WTC11 (cell line): ENCODE data around the gene CTNND2. TPM values are rescaled to one million over a fixed set of nuclear protein-coding genes. Genes with fewer than 3 reads are reported as not detected.
"Not testable (repeated sequence)": the region's sequence is repeated elsewhere in the genome, so short reads cannot be mapped to it uniquely, and the experiment has no call there.

Source experiments
- ATAC-seq: fragments of 200-7000 bp; cut with Tn5 transposase; 2 replicates; pipeline ENCODE4 v1.10.0; 2021; ENCODE audit warnings: mild to moderate bottlenecking, moderate library complexity
- CTCF ChIA-PET: fragments of 300-600 bp; sonication (Branson Sonifier 250); formaldehyde crosslinking; loops from one replicate; lab custom pipeline; 2021; ENCODE audit warnings: antibody characterized with exemption; lab: Charles Lee
- POLR2A ChIA-PET: fragments of 350-600 bp; sonication (Branson Sonifier 250); formaldehyde crosslinking; loops from one replicate; lab custom pipeline; 2021; ENCODE audit warnings: antibody characterized with exemption; lab: Charles Lee
- DNase-seq: peaks from one replicate; pipeline ENCODE4 v3.0.0; 2021; ENCODE audit warnings: low spot score
- H3K27ac Mint-ChIP-seq: 2 replicates; pipeline ENCODE4 v1.8.0; 2021; ENCODE audit warnings: mixed read lengths
- H3K27me3 Mint-ChIP-seq: 2 replicates; pipeline ENCODE4 v1.8.0; 2021; ENCODE audit warnings: low read depth, mild to moderate bottlenecking, moderate library complexity, mixed read lengths
- H3K36me3 Mint-ChIP-seq: 2 replicates; pipeline ENCODE4 v1.8.0; 2021; ENCODE audit warnings: mixed read lengths
- H3K4me1 Mint-ChIP-seq: 2 replicates; pipeline ENCODE4 v1.8.0; 2022; ENCODE audit warnings: mixed read lengths
- H3K4me3 Mint-ChIP-seq: 2 replicates; pipeline ENCODE4 v1.8.0; 2021; ENCODE audit warnings: mild to moderate bottlenecking, moderate library complexity, mixed read lengths
- H3K9me3 Mint-ChIP-seq: 2 replicates; pipeline ENCODE4 v1.8.0; 2021; ENCODE audit warnings: mixed read lengths
- AR ChIP-seq: fragments of 250-450 bp; sonication (Bioruptor Pico); IDR thresholded peaks from 2 replicates; pipeline ENCODE4 v1.9.0; 2021; ENCODE audit warnings: mild to moderate bottlenecking
- CREB1 ChIP-seq: sonication (generic); formaldehyde crosslinking; IDR thresholded peaks from 2 replicates; pipeline ENCODE4 v1.8.0; 2023; ENCODE audit warnings: mild to moderate bottlenecking, missing genetic modification reagents
- CTCF ChIP-seq: fragments of 200-600 bp; IDR thresholded peaks from 2 replicates; pipeline ENCODE4 v1.8.0; 2022; ENCODE audit warnings: antibody characterized with exemption
- JAZF1 ChIP-seq: fragments of 250-450 bp; sonication (Bioruptor Pico); IDR thresholded peaks from 2 replicates; pipeline ENCODE4 v1.9.0; 2021; ENCODE audit warnings: moderate library complexity, mild to moderate bottlenecking, inconsistent platforms
- KAT7 ChIP-seq: sonication (generic); formaldehyde crosslinking; IDR thresholded peaks from 2 replicates; pipeline ENCODE4 v1.8.1; 2023; ENCODE audit warnings: missing genetic modification reagents, mild to moderate bottlenecking, borderline replicate concordance
- MXD4 ChIP-seq: fragments of 250-450 bp; sonication (Bioruptor Pico); IDR thresholded peaks from 2 replicates; pipeline ENCODE4 v1.8.0; 2021; ENCODE audit warnings: mild to moderate bottlenecking, moderate library complexity, borderline replicate concordance
- NR3C1 ChIP-seq: sonication (generic); formaldehyde crosslinking; conservative IDR thresholded peaks from 2 replicates; pipeline ENCODE4 v1.8.1; 2023; ENCODE audit warnings: low read depth, mild to moderate bottlenecking, missing genetic modification reagents
- ZBTB43 ChIP-seq: sonication (generic); formaldehyde crosslinking; IDR thresholded peaks from 2 replicates; pipeline ENCODE4 v1.8.1; 2023; ENCODE audit warnings: mild to moderate bottlenecking, missing genetic modification reagents
- ZNF219 ChIP-seq: sonication (generic); formaldehyde crosslinking; IDR thresholded peaks from 2 replicates; pipeline ENCODE4 v1.8.0; 2023; ENCODE audit warnings: missing genetic modification reagents, mild to moderate bottlenecking, borderline replicate concordance
- ZNF317 ChIP-seq: sonication (generic); formaldehyde crosslinking; IDR thresholded peaks from 2 replicates; pipeline ENCODE4 v1.8.1; 2023; ENCODE audit warnings: low read depth, mild to moderate bottlenecking, moderate library complexity, missing genetic modification reagents, borderline replicate concordance
- ZNF416 ChIP-seq: fragments of 250-450 bp; sonication (Bioruptor Pico); IDR thresholded peaks from 2 replicates; pipeline ENCODE4 v1.9.0; 2021; ENCODE audit warnings: mild to moderate bottlenecking, inconsistent platforms
- ZNF425 ChIP-seq: fragments of 250-450 bp; sonication (Bioruptor Pico); conservative IDR thresholded peaks from 2 replicates; pipeline ENCODE4 v1.9.0; 2021; ENCODE audit warnings: mild to moderate bottlenecking
- ZSCAN18 ChIP-seq: fragments of 250-450 bp; sonication (Bioruptor Pico); IDR thresholded peaks from 2 replicates; pipeline ENCODE4 v2.1.2; 2022; ENCODE audit warnings: mild to moderate bottlenecking, moderate library complexity
- total RNA-seq: library from RNA; stranded (reverse); gene quantifications from 3 replicates; pipeline ENCODE4 v1.2.3, GENCODE V29; 2021
- TF ChIP-seq, protein P1 (sequence below): fragments of 250-450 bp; sonication (Bioruptor Pico); IDR thresholded peaks from 2 replicates; pipeline ENCODE4 v1.8.0; 2021; ENCODE audit warnings: mild to moderate bottlenecking
- TF ChIP-seq, protein P2 (sequence below): fragments of 250-450 bp; sonication (Bioruptor Pico); IDR thresholded peaks from 2 replicates; pipeline ENCODE4 v1.9.0; 2021; ENCODE audit warnings: mild to moderate bottlenecking
- TF ChIP-seq, protein P3 (sequence below): sonication (generic); formaldehyde crosslinking; conservative IDR thresholded peaks from 2 replicates; pipeline ENCODE4 v1.8.1; 2022; ENCODE audit warnings: mild to moderate bottlenecking, missing genetic modification reagents
- TF ChIP-seq, protein P4 (sequence below): sonication (generic); formaldehyde crosslinking; IDR thresholded peaks from 2 replicates; pipeline ENCODE4 v1.8.0; 2022; ENCODE audit warnings: mild to moderate bottlenecking, missing genetic modification reagents

CTNND2 gene
- total RNA-seq, 1 experiment from 2014 or later, result 11.9 TPM

DNA sequence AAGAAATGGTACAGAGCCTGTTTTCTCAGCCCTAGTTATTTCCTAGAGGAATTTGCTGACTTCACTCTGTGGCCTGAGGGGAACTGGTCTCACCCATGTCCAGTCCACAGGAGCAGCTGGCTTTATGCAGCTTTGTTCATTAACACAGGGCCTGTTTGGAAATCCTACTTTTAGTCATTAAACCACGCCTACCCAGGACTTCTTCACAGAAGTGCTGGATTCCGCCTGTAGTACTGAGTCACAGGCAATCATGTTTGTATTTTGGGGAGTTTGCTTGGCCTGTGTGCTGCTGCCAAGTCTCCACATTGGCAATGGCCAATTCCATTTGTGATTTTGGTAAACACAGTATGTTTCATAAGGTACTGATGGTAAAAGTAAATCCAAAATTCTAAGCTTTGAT, 52.8 kb downstream of the CTNND2 start:
- Mint-ChIP-seq H3K4me3 (no peak overlapping the region), H3K27me3 (no peaks in the 10 kb centered on the region), H3K27ac (no peak overlapping the region), H3K9me3 (no peaks in the 10 kb centered on the region), H3K36me3 (no peaks in the 10 kb centered on the region), H3K4me1 (no peaks in the 10 kb centered on the region; the same call in 1 of the 2 replicates)
- ChIA-PET CTCF (no interaction called here), POLR2A (no interaction called here)
- no peak for DNase-seq
- peak; percentile 18; the same call in 1 of the 2 replicates for ATAC-seq
- TF ChIP-seq ZNF219 (no peak), KAT7 (no peak), ZSCAN18 (CRISPR knock-in tag) (no peak), ZNF317 (CRISPR knock-in tag) (no peak), JAZF1 (CRISPR knock-in tag) (no peak), CREB1 (CRISPR knock-in tag) (no peak), NR3C1 (CRISPR knock-in tag) (no peak), ZBTB43 (no peak), ZNF425 (CRISPR knock-in tag) (no peak), MXD4 (CRISPR knock-in tag) (no peak), ZNF416 (CRISPR knock-in tag) (no peak), AR (CRISPR knock-in tag) (no peak), CTCF (no peak)
- TF ChIP-seq, protein P1, sequence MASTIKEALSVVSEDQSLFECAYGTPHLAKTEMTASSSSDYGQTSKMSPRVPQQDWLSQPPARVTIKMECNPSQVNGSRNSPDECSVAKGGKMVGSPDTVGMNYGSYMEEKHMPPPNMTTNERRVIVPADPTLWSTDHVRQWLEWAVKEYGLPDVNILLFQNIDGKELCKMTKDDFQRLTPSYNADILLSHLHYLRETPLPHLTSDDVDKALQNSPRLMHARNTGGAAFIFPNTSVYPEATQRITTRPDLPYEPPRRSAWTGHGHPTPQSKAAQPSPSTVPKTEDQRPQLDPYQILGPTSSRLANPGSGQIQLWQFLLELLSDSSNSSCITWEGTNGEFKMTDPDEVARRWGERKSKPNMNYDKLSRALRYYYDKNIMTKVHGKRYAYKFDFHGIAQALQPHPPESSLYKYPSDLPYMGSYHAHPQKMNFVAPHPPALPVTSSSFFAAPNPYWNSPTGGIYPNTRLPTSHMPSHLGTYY, result no peak
- TF ChIP-seq, protein P2, sequence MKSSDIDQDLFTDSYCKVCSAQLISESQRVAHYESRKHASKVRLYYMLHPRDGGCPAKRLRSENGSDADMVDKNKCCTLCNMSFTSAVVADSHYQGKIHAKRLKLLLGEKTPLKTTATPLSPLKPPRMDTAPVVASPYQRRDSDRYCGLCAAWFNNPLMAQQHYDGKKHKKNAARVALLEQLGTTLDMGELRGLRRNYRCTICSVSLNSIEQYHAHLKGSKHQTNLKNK (CRISPR knock-in tag), result no peak
- TF ChIP-seq, protein P3, sequence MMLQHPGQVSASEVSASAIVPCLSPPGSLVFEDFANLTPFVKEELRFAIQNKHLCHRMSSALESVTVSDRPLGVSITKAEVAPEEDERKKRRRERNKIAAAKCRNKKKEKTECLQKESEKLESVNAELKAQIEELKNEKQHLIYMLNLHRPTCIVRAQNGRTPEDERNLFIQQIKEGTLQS, result no peak
- TF ChIP-seq, protein P4, sequence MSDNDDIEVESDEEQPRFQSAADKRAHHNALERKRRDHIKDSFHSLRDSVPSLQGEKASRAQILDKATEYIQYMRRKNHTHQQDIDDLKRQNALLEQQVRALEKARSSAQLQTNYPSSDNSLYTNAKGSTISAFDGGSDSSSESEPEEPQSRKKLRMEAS (CRISPR knock-in tag), result no peak

DNA sequence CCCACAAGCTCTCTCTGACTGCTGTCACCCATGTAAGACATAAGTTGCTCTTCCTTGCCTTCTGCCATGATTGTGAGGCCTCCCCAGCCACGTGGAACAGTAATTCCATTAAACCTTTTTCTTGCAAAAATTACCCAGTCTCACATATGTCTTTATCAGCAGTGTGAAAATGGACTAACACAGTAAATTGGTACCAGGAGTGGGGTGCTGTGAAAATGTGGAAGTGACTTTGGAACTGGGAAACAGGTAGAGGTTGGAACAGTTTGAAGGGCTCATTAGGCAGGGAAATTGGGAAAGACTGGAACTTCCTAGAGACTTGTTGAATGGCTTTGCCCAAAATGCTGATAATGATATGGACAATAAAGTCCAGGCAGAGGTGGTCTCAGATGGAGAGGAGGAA, 75.7 kb downstream of the CTNND2 start:
- CTCF ChIA-PET, H3K4me1 Mint-ChIP-seq, H3K27ac Mint-ChIP-seq, POLR2A ChIA-PET, H3K4me3 Mint-ChIP-seq, ATAC-seq, H3K27me3 Mint-ChIP-seq, DNase-seq: not testable (repeated sequence)
- Mint-ChIP-seq H3K9me3 (peaks cover 44% of the 10 kb centered on the region), H3K36me3 (peaks cover 33% of the 10 kb centered on the region)
